Naive thymus-derived CD4-positive, alpha-beta T cell (primary cell): ENCODE measurements around the gene TC2N. TPM values are rescaled to one million over a fixed set of nuclear protein-coding genes. Genes with fewer than 3 reads are reported as not detected.

Source experiments
- ATAC-seq: fragments of 150-1000 bp; cut with Tn5 transposase; 2 replicates; pipeline ENCODE4 v1.10.0; 2021; ENCODE audit warnings: mild to moderate bottlenecking, moderate library complexity
- CTCF ChIA-PET: fragments of 350-600 bp; sonication (Branson Sonifier 250); formaldehyde crosslinking; loops from one replicate; lab custom pipeline; 2021; ENCODE audit warnings: antibody characterized with exemption; lab: Charles Lee
- POLR2A ChIA-PET: fragments of 350-600 bp; sonication (Branson Sonifier 250); formaldehyde crosslinking; loops from one replicate; lab custom pipeline; 2021; ENCODE audit warnings: antibody characterized with exemption, inconsistent platforms; lab: Charles Lee
- DNase-seq, 9 donors: peaks; one replicate each; pipeline versions ENCODE4 v3.0.0 to v3.0.0-alpha.2; 2020 to 2022; ENCODE audit warnings: mixed read lengths in 1 of 9
- H3K27ac ChIP-seq: one replicate; pipeline ENCODE4 v1.7.0; 2013; ENCODE audit warnings: mild to moderate bottlenecking, low read depth, low read length, moderate library complexity
- H3K27me3 ChIP-seq, 2 donors: one replicate each; pipeline ENCODE4 v1.7.0; 2013; ENCODE audit warnings: low read length in 2 of 2, mild to moderate bottlenecking in 2 of 2, moderate library complexity in 2 of 2; ENCODE audit not compliant: control insufficient read depth in 2 of 2, insufficient read depth in 2 of 2
- H3K36me3 ChIP-seq, 3 experiments: 1 replicate in 2 of 3; 2 replicates in 1 of 3; pipeline ENCODE4 v1.7.0; 2013; ENCODE audit warnings: low read length in 3 of 3, mild to moderate bottlenecking in 3 of 3, moderate library complexity in 1 of 3; ENCODE audit not compliant: insufficient read depth in 3 of 3, control insufficient read depth in 2 of 3
- H3K4me1 ChIP-seq, 2 donors: one replicate each; pipeline ENCODE4 v1.7.0; 2013; ENCODE audit warnings: low read length in 2 of 2, mild to moderate bottlenecking in 2 of 2, moderate library complexity in 1 of 2; ENCODE audit not compliant: control insufficient read depth in 2 of 2, insufficient read depth in 2 of 2
- H3K4me3 ChIP-seq: 2 replicates; pipeline ENCODE4 v1.7.0; 2013; ENCODE audit warnings: mild to moderate bottlenecking, low read length
- H3K9me3 ChIP-seq, 3 experiments: 1 replicate in 2 of 3; 2 replicates in 1 of 3; pipeline ENCODE4 v1.7.0; 2013; ENCODE audit warnings: low read length in 3 of 3; ENCODE audit not compliant: control insufficient read depth in 2 of 3
- H3K27ac Mint-ChIP-seq, 9 donors: one replicate each; pipeline ENCODE4 v1.8.0; 2020 to 2022; ENCODE audit warnings: mixed read lengths in 9 of 9, mild to moderate bottlenecking in 8 of 9, moderate library complexity in 5 of 9, inconsistent platforms in 2 of 9
- H3K27me3 Mint-ChIP-seq, 5 donors: one replicate each; pipeline ENCODE4 v1.8.0; 2021 to 2022; ENCODE audit warnings: mixed read lengths in 5 of 5, mild to moderate bottlenecking in 1 of 5
- H3K36me3 Mint-ChIP-seq, 5 donors: one replicate each; pipeline ENCODE4 v1.8.0; 2020 to 2022; ENCODE audit warnings: mixed read lengths in 5 of 5, mild to moderate bottlenecking in 3 of 5, inconsistent platforms in 1 of 5
- H3K4me1 Mint-ChIP-seq, 7 donors: one replicate each; pipeline ENCODE4 v1.8.0; 2020 to 2022; ENCODE audit warnings: mixed read lengths in 7 of 7, mild to moderate bottlenecking in 3 of 7, inconsistent platforms in 1 of 7
- H3K4me3 Mint-ChIP-seq, 10 donors: one replicate each; pipeline ENCODE4 v1.8.0; 2020 to 2022; ENCODE audit warnings: mild to moderate bottlenecking in 10 of 10, mixed read lengths in 10 of 10, moderate library complexity in 6 of 10, inconsistent platforms in 2 of 10
- H3K9me3 Mint-ChIP-seq, 11 donors: one replicate each; pipeline ENCODE4 v1.8.0; 2020 to 2022; ENCODE audit warnings: mixed read lengths in 11 of 11, mild to moderate bottlenecking in 4 of 11, inconsistent platforms in 1 of 11, moderate library complexity in 1 of 11
- intact Hi-C, 2 donors: fragments of 100-400 bp; cut with micrococcal nuclease; formaldehyde crosslinking; loops; one replicate each; pipeline ENCODE4 v1.15.1; 2023
- polyA plus RNA-seq, 2 donors: library from polyadenylated mRNA; unstranded; fragments of 300-500 nt; fragmentation: Illumina TruSeq; gene quantifications; one replicate each; pipeline ENCODE4 v1.2.3, GENCODE V29; 2021
- total RNA-seq, 6 experiments: library from RNA in 5 of 6; stranded (reverse) in 5 of 6; gene quantifications; 1 replicate in 5 of 6; 2 replicates in 1 of 6; pipeline ENCODE4 v1.2.3 and lab custom pipeline; 2021 to 2026

The TC2N gene
- total and polyA plus RNA-seq, 7 experiments from 2014 or later: 158 to 301 (median 193) TPM

GRCh38 chr14:91844029-91844428, 23.3 kb downstream of the TC2N start:
- Histone ChIP-seq H3K27ac (no peak overlapping the region), H3K36me3 (peaks cover 0 to 25% (median 0%) of the 10 kb centered on the region in 3 experiments), H3K27me3 (no peaks in the 10 kb centered on the region), H3K4me3 (no peak overlapping the region), H3K4me1 (peaks cover 22 to 25% of the 10 kb centered on the region in 2 donors), H3K9me3 (no peaks in the 10 kb centered on the region)
- Mint-ChIP-seq H3K36me3 (peaks cover 21 to 77% (median 57%) of the 10 kb centered on the region in 5 donors), H3K9me3 (no peaks in the 10 kb centered on the region), H3K4me1 (peaks cover 32 to 93% (median 82%) of the 10 kb centered on the region in 7 donors), H3K4me3 (peak overlapping the region in 2 of 10 donors; percentile 7 to 15), H3K27ac (peak overlapping the region in 6 of 9 donors; percentile 2 to 74 (median 36)), H3K27me3 (no peaks in the 10 kb centered on the region)
- DNase-seq: no peak
- ChIA-PET POLR2A (interaction anchor here (0.7 to 14.7 kb wide), 4 partner anchors 15 to 53 kb away, joined by 3 to 194 read pairs (median 4); no protein-coding TSS in a partner anchor), CTCF (no interaction called here)
- ATAC-seq: no peak
- intact Hi-C loops: no loop called here

DNA sequence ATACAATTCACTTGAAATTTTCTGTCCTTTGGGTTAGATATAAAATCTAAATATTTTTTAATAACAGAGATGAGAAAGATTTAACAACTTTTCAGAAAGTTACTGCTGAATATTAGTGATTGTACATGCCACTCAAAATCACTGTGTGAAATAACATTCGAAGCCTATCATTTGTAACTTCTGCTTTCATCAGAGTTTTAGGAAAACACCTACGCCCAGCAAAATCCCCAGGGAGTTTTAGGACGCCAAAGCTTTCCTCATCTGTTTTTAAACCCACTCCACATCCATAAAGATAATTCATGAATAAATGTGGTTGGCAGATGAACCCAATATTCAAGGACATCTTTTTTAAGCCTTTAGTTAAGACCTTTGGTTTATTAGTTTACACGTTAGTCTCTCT, 23.9 kb downstream of the TC2N start:
- H3K27me3 Mint-ChIP-seq: no peaks in the 10 kb centered on the region

DNA sequence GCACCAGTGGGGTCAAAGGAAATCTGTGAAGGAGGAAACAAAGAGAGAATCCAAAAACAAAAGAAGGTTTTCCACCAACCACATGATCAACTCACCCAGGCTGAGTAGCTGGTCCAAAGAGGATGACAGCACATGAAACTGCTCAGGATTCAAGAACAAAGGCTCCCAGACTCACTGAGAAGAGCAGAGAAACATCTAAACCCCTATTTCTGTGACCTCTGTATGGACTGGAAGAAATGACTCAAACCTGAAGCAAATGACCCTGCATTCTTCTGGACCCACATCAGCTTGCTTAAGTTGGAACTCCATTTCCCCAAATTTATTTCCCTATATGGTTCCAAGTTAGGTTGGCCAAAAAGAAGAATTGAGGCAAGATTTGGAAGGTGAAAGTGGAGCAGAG, 26.3 kb downstream of the TC2N start:
- ChIA-PET POLR2A (interaction anchor here (1.1 to 14.7 kb wide), 5 partner anchors 7 to 34 kb away, joined by 3 to 194 read pairs (median 3); no protein-coding TSS in a partner anchor), CTCF (interaction anchor here (1.2 kb wide), 1 partner anchor 51 kb away, joined by 3 read pairs; no protein-coding TSS in a partner anchor)
- peaks cover 32 to 93% (median 82%) of the 10 kb centered on the region in 7 donors for H3K4me1 Mint-ChIP-seq
- ATAC-seq: no peak
- peak overlapping the region in 2 of 10 donors; percentile 27 to 33 for H3K4me3 Mint-ChIP-seq
- no peak for DNase-seq
- H3K27ac Mint-ChIP-seq: peak overlapping the region in 8 of 9 donors; percentile 28 to 89 (median 72)
- H3K9me3 Mint-ChIP-seq: no peaks in the 10 kb centered on the region
- peaks cover 0 to 2% (median 0%) of the 10 kb centered on the region in 5 donors for H3K27me3 Mint-ChIP-seq
- no peaks in the 10 kb centered on the region for H3K27me3 ChIP-seq
- intact Hi-C loops: no loop called here
- peak overlapping the region; percentile 1 for H3K27ac ChIP-seq
- H3K9me3 ChIP-seq: no peaks in the 10 kb centered on the region
- H3K36me3 ChIP-seq: peaks cover 0 to 18% (median 0%) of the 10 kb centered on the region in 3 experiments
- H3K36me3 Mint-ChIP-seq: peaks cover 13 to 75% (median 38%) of the 10 kb centered on the region in 5 donors
- H3K4me1 ChIP-seq: peaks cover 33 to 40% of the 10 kb centered on the region in 2 donors
- H3K4me3 ChIP-seq: no peak overlapping the region

More for the DNA sequence above, 23.9 kb downstream of the TC2N start:
- ATAC-seq: no peak
- peaks cover 24 to 25% of the 10 kb centered on the region in 2 donors for H3K4me1 ChIP-seq
- intact Hi-C loops: no loop called here
- no peak for DNase-seq
- H3K9me3 ChIP-seq: no peaks in the 10 kb centered on the region
- Mint-ChIP-seq H3K9me3 (no peaks in the 10 kb centered on the region), H3K27ac (peak overlapping the region in 5 of 9 donors; percentile 63 to 89 (median 73)), H3K36me3 (peaks cover 15 to 75% (median 52%) of the 10 kb centered on the region in 5 donors), H3K4me1 (peaks cover 34 to 93% (median 82%) of the 10 kb centered on the region in 7 donors), H3K4me3 (peak overlapping the region in 1 of 10 donors; percentile 11)
- no peak overlapping the region for H3K4me3 ChIP-seq
- peaks cover 0 to 25% (median 0%) of the 10 kb centered on the region in 3 experiments for H3K36me3 ChIP-seq
- POLR2A ChIA-PET: interaction anchor here (0.7 to 14.7 kb wide), 4 partner anchors 15 to 53 kb away, joined by 3 to 194 read pairs (median 4); no protein-coding TSS in a partner anchor
- no peaks in the 10 kb centered on the region for H3K27me3 ChIP-seq
- H3K27ac ChIP-seq: no peak overlapping the region
- CTCF ChIA-PET: no interaction called here

- no peak overlapping the region for H3K27ac ChIP-seq
- H3K36me3 Mint-ChIP-seq: peaks cover 11 to 75% (median 34%) of the 10 kb centered on the region in 5 donors
- H3K4me3 Mint-ChIP-seq: peak overlapping the region in 1 of 10 donors; percentile 8
- H3K4me1 Mint-ChIP-seq: peaks cover 35 to 94% (median 85%) of the 10 kb centered on the region in 7 donors
- ChIA-PET POLR2A (interaction anchor here (0.8 to 14.7 kb wide), 5 partner anchors 8 to 73 kb away, joined by 3 to 194 read pairs (median 3); partner anchors contain the start of gene TC2N), CTCF (interaction anchor here (0.6 kb wide), 1 partner anchor 28 kb away, joined by 3 read pairs; the partner anchor contains the start of gene TC2N)
- H3K36me3 ChIP-seq: peaks cover 0 to 16% (median 0%) of the 10 kb centered on the region in 3 experiments
- peaks cover 31 to 40% of the 10 kb centered on the region in 2 donors for H3K4me1 ChIP-seq
- H3K9me3 Mint-ChIP-seq: no peaks in the 10 kb centered on the region
- no peak overlapping the region for H3K4me3 ChIP-seq
- intact Hi-C loops: loop anchor here (1.0 to 10.0 kb wide), 3 partner anchors 22 to 265 kb away; partner anchors contain the start of gene ATXN3 (in 1 of the 2)
- ATAC-seq (no peak), DNase-seq (peak in 4 of 9 donors; percentile 26 to 38 (median 28))
- H3K27me3 ChIP-seq: no peaks in the 10 kb centered on the region
- peaks cover 0 to 6% (median 0%) of the 10 kb centered on the region in 5 donors for H3K27me3 Mint-ChIP-seq
- no peaks in the 10 kb centered on the region for H3K9me3 ChIP-seq
- peak overlapping the region in 4 of 9 donors; percentile 60 to 89 (median 76) for H3K27ac Mint-ChIP-seq
These were observed 27.6 kb downstream of the TC2N start for GRCh38 chr14:91839749-91840148.

GRCh38 chr14:91837076-91837475, 30.3 kb downstream of the TC2N start:
- H3K9me3 ChIP-seq: no peaks in the 10 kb centered on the region
- H3K36me3 ChIP-seq: peaks cover 0 to 14% (median 0%) of the 10 kb centered on the region in 3 experiments
- no peaks in the 10 kb centered on the region for H3K27me3 ChIP-seq
- POLR2A ChIA-PET: interaction anchor here (0.8 to 14.7 kb wide), 7 partner anchors 8 to 81 kb away, joined by 3 to 194 read pairs (median 11); partner anchors contain the start of gene TC2N
- ATAC-seq: no peak
- intact Hi-C loops: loop anchor here (2.0 to 10.0 kb wide), 3 partner anchors 30 to 268 kb away; partner anchors contain the start of genes ATXN3 (in 1 of the 2) and TC2N (in 1 of the 2)
- peak overlapping the region; percentile 72 for H3K27ac ChIP-seq
- Mint-ChIP-seq H3K9me3 (peaks cover 0 to 1% (median 0%) of the 10 kb centered on the region in 11 donors), H3K27me3 (peaks cover 0 to 6% (median 0%) of the 10 kb centered on the region in 5 donors), H3K4me1 (peaks cover 38 to 93% (median 86%) of the 10 kb centered on the region in 7 donors), H3K27ac (peak overlapping the region in 8 of 9 donors; percentile 86 to 97 (median 91)), H3K4me3 (peak overlapping the region; percentile 71 to 96 (median 90)), H3K36me3 (peaks cover 4 to 71% (median 28%) of the 10 kb centered on the region in 5 donors)
- H3K4me3 ChIP-seq: peak overlapping the region; percentile 61
- CTCF ChIA-PET: no interaction called here
- peaks cover 33 to 40% of the 10 kb centered on the region in 2 donors for H3K4me1 ChIP-seq
- no peak for DNase-seq
